IPS-20b (cell line): Measurements from ENCODE around the gene SMAP2.

Source experiments
- H3K27ac ChIP-seq: one replicate; pipeline ENCODE4 v1.5.1; 2013; ENCODE audit warnings: low read length
- H3K27me3 ChIP-seq: 2 replicates; pipeline ENCODE4 v1.6.1; 2013; ENCODE audit warnings: mild to moderate bottlenecking, low read length, inconsistent platforms; ENCODE audit not compliant: insufficient read depth
- H3K36me3 ChIP-seq: 2 replicates; pipeline ENCODE4 v1.6.1; 2013; ENCODE audit warnings: low read depth, mild to moderate bottlenecking, inconsistent platforms, low read length, moderate library complexity; ENCODE audit not compliant: insufficient read depth
- H3K4me1 ChIP-seq: 2 replicates; pipeline ENCODE4 v1.6.1; 2013; ENCODE audit warnings: mild to moderate bottlenecking, control low read depth, inconsistent platforms, low read length, moderate library complexity; ENCODE audit not compliant: insufficient read depth
- H3K4me3 ChIP-seq: 2 replicates; pipeline ENCODE4 v1.5.1; 2013; ENCODE audit warnings: mild to moderate bottlenecking, low read length, inconsistent platforms
- H3K9ac ChIP-seq: 2 replicates; pipeline ENCODE4 v1.6.1; 2013; ENCODE audit warnings: low read depth, mild to moderate bottlenecking, inconsistent platforms, low read length, moderate library complexity
- H3K9me3 ChIP-seq: 2 replicates; pipeline ENCODE4 v1.6.1; 2013; ENCODE audit warnings: mild to moderate bottlenecking, low read depth, low read length, inconsistent platforms; ENCODE audit not compliant: insufficient read depth

Gene SMAP2

GRCh38 chr1:40395190-40396175, 22.0 kb downstream of the SMAP2 start:
- Histone ChIP-seq H3K9ac (no peak overlapping the region), H3K4me1 (no peaks in the 10 kb centered on the region), H3K9me3 (no peaks in the 10 kb centered on the region), H3K27ac (no peak overlapping the region), H3K36me3 (no peaks in the 10 kb centered on the region), H3K4me3 (no peak overlapping the region), H3K27me3 (no peaks in the 10 kb centered on the region)

- Histone ChIP-seq H3K4me1 (no peaks in the 10 kb centered on the region), H3K9ac (no peak overlapping the region), H3K36me3 (no peaks in the 10 kb centered on the region), H3K27me3 (no peaks in the 10 kb centered on the region), H3K4me3 (no peak overlapping the region), H3K9me3 (no peaks in the 10 kb centered on the region), H3K27ac (no peak overlapping the region)
These were observed 22.9 kb downstream of the SMAP2 start for GRCh38 chr1:40396420-40396819.

DNA sequence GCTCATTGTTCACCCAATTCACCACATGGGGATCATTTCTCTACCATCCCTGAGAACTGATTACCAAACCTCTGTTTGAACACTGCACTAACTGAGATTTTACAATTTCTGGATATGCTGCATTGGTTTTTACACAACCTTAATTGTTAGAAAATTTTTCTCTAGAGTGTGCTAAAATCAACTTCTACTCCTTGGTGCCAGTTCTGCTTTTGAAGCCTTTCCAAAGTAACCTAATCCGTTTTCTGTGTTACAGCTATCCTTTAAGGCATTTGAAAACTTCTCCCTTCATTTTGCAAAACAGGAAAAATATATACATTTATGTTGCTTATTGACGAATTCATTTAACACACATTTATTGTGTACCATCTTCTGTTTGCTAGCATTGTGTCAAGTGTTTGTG, 23.7 kb downstream of the SMAP2 start:
- no peaks in the 10 kb centered on the region for H3K4me1 ChIP-seq
- no peak overlapping the region for H3K9ac ChIP-seq
- no peak overlapping the region for H3K27ac ChIP-seq
- no peaks in the 10 kb centered on the region for H3K27me3 ChIP-seq
- no peak overlapping the region for H3K4me3 ChIP-seq
- no peaks in the 10 kb centered on the region for H3K9me3 ChIP-seq
- no peaks in the 10 kb centered on the region for H3K36me3 ChIP-seq

DNA sequence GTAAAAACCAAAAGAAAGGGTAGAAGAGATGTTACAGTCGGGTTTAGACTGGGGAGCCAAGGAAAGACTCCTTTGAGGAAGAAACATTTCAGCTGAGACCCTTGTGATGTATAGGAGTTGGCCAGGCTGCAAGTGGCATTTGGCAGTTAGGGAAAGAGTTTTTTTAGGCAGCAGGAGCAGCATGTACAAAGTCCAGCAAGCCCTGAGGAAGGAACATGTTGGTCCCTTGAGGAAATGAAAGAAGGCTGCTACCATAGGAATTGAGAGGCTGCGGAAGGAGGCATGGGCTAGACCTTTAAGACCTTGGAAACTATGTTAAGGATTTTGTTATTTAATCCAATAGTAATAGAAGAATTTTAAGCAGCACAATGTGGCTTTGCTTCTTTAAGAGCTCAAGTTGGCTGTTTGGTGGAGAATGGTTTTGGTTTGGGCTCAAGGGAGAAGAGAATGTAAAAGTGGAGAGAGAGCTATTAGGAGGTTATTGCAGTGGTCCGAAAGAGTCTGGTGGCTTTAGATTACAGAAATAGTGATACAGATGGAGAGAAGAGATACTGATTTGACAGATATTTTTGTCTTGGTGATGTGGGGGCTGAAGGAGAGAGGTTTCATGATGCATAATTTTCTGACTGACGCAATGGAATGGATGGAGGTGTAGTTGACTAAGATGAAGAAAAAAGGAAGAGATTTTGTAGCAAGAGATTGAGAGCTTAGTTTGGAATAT, 26.6 kb downstream of the SMAP2 start:
- Histone ChIP-seq H3K9ac (no peak overlapping the region), H3K27ac (no peak overlapping the region), H3K27me3 (no peaks in the 10 kb centered on the region), H3K9me3 (no peaks in the 10 kb centered on the region), H3K4me3 (no peak overlapping the region), H3K36me3 (no peaks in the 10 kb centered on the region), H3K4me1 (no peaks in the 10 kb centered on the region)

- Histone ChIP-seq H3K4me1 (no peaks in the 10 kb centered on the region), H3K9ac (no peak overlapping the region), H3K27me3 (no peaks in the 10 kb centered on the region), H3K36me3 (no peaks in the 10 kb centered on the region), H3K4me3 (no peak overlapping the region), H3K27ac (no peak overlapping the region), H3K9me3 (no peaks in the 10 kb centered on the region)
These were observed 28.1 kb downstream of the SMAP2 start for GRCh38 chr1:40401473-40402201.

GRCh38 chr1:40404670-40405462, 31.3 kb downstream of the SMAP2 start:
- no peaks in the 10 kb centered on the region for H3K27me3 ChIP-seq
- no peak overlapping the region for H3K4me3 ChIP-seq
- H3K9me3 ChIP-seq: no peaks in the 10 kb centered on the region
- H3K27ac ChIP-seq: no peak overlapping the region
- no peaks in the 10 kb centered on the region for H3K36me3 ChIP-seq
- no peak overlapping the region for H3K9ac ChIP-seq
- H3K4me1 ChIP-seq: peaks cover 8% of the 10 kb centered on the region

- Histone ChIP-seq H3K27ac (no peak overlapping the region), H3K27me3 (no peaks in the 10 kb centered on the region), H3K36me3 (no peaks in the 10 kb centered on the region), H3K4me3 (no peak overlapping the region), H3K9me3 (no peaks in the 10 kb centered on the region), H3K4me1 (peaks cover 8% of the 10 kb centered on the region), H3K9ac (no peak overlapping the region)
These were observed 32.3 kb downstream of the SMAP2 start for GRCh38 chr1:40405812-40406211.

DNA sequence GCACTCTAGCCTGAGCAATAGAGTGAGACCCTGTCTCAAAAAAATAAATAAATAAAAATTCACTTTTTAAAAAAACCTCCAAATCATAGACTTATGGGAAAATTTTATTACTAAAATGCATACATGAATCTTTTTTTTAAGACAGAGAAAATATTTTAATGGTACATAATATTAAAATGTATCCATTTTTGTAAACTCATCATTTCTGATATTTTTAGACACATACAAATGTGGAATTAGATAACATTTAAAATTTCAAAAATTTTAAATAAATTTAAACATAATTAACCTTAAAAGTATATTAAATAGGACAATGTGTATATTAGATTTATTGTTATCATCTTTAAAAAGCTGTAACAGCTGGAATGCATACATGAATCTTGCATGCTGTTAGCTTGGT, 33.9 kb downstream of the SMAP2 start:
- no peaks in the 10 kb centered on the region for H3K9me3 ChIP-seq
- H3K4me1 ChIP-seq: peaks cover 8% of the 10 kb centered on the region
- H3K27me3 ChIP-seq: no peaks in the 10 kb centered on the region
- no peak overlapping the region for H3K9ac ChIP-seq
- H3K27ac ChIP-seq: no peak overlapping the region
- no peak overlapping the region for H3K4me3 ChIP-seq
- no peaks in the 10 kb centered on the region for H3K36me3 ChIP-seq

GRCh38 chr1:40409467-40409866, 35.9 kb downstream of the SMAP2 start:
- no peak overlapping the region for H3K27ac ChIP-seq
- peak overlapping the region; percentile 17; the same call in 1 of the 2 replicates for H3K4me3 ChIP-seq
- H3K9me3 ChIP-seq: no peaks in the 10 kb centered on the region
- peaks cover 8% of the 10 kb centered on the region for H3K4me1 ChIP-seq
- no peaks in the 10 kb centered on the region for H3K27me3 ChIP-seq
- peak overlapping the region; percentile 42; the same call in 1 of the 2 replicates for H3K9ac ChIP-seq
- H3K36me3 ChIP-seq: no peaks in the 10 kb centered on the region

- Histone ChIP-seq H3K4me1 (peaks cover 8% of the 10 kb centered on the region), H3K4me3 (no peak overlapping the region), H3K27ac (no peak overlapping the region), H3K9ac (no peak overlapping the region), H3K9me3 (no peaks in the 10 kb centered on the region), H3K27me3 (no peaks in the 10 kb centered on the region), H3K36me3 (no peaks in the 10 kb centered on the region)
These were observed 37.8 kb downstream of the SMAP2 start for GRCh38 chr1:40411294-40411693.

DNA sequence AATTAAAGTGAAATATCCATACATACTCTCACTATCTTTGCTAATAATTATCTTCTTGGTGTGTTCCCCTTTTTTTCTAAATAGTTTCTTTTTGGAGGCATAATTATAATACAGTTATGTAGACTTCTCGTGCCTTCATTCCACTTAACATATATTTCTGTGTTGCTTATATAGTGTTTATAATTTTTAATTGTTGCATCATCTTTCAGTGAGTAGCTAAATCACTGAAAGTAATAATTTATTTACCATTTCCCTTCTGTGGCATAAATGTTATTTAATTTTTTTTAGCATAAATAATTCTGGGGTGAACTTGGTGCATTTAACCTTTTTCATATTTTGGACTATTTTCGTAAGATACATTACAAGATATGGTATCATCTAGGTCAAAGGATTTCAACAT, 38.3 kb downstream of the SMAP2 start:
- Histone ChIP-seq H3K36me3 (no peaks in the 10 kb centered on the region), H3K27ac (no peak overlapping the region), H3K9me3 (no peaks in the 10 kb centered on the region), H3K9ac (no peak overlapping the region), H3K4me1 (peaks cover 8% of the 10 kb centered on the region), H3K4me3 (no peak overlapping the region), H3K27me3 (no peaks in the 10 kb centered on the region)
